Endothelial cell of umbilical vein (primary cell): ENCODE data around the gene ATP2C2.

Experiments
- CTCF ChIP-seq, 2 donors: IDR thresholded peaks; 1 replicate in 1 of 2; 2 replicates in 1 of 2; pipeline ENCODE4 v1.5.1; 2011; ENCODE audit warnings: low read length in 2 of 2, mild to moderate bottlenecking in 2 of 2, moderate library complexity in 2 of 2, control low read depth in 1 of 2, inconsistent platforms in 1 of 2, low read depth in 1 of 2; ENCODE audit not compliant: insufficient read depth in 1 of 2; ENCODE audit errors: extremely low read depth in 1 of 2
- EZH2 ChIP-seq: IDR thresholded peaks from 2 replicates; pipeline ENCODE4 v1.6.1; 2012; ENCODE audit warnings: borderline replicate concordance, low read depth, mild to moderate bottlenecking, moderate library complexity, low read length, inconsistent platforms; ENCODE audit not compliant: severe bottlenecking
- FOS ChIP-seq: IDR thresholded peaks from 2 replicates; pipeline ENCODE4 v1.6.1; 2011; ENCODE audit warnings: mild to moderate bottlenecking, low read length, moderate library complexity, borderline replicate concordance; ENCODE audit not compliant: insufficient read depth
- GATA2 ChIP-seq: IDR thresholded peaks from 2 replicates; pipeline ENCODE4 v1.7.0; 2011; ENCODE audit warnings: low read depth, mild to moderate bottlenecking, moderate library complexity, mixed read lengths, low read length; ENCODE audit not compliant: insufficient read length, insufficient read depth
- JUN ChIP-seq: IDR thresholded peaks from 2 replicates; pipeline ENCODE4 v1.6.1; 2011; ENCODE audit warnings: borderline replicate concordance, low read depth; ENCODE audit not compliant: insufficient read length, insufficient read depth
- MYC ChIP-seq: IDR thresholded peaks from one replicate; pipeline ENCODE4 v1.6.1; 2011; ENCODE audit warnings: mild to moderate bottlenecking, low read depth, low read length
- POLR2A ChIP-seq: IDR thresholded peaks from 2 replicates; pipeline ENCODE4 v1.6.1; 2012; ENCODE audit warnings: low read depth, mild to moderate bottlenecking, control low read depth, low read length
- POLR2AphosphoS5 ChIP-seq: IDR thresholded peaks from 2 replicates; pipeline ENCODE4 v1.6.1; 2012; ENCODE audit warnings: low read depth, mild to moderate bottlenecking, control low read depth, low read length, moderate library complexity; ENCODE audit not compliant: insufficient read depth
- TF ChIP-seq, protein P1 (sequence below): IDR thresholded peaks from 2 replicates; pipeline ENCODE4 v1.6.1; 2011; ENCODE audit not compliant: insufficient read depth, insufficient read length

- no peak for TF ChIP-seq POLR2A
- no peak for TF ChIP-seq CTCF (IDR thresholded peaks at IDR 0.05; ENCODE audit: extremely low read depth in 1 of 2, insufficient read depth in 1 of 2, low read depth in 1 of 2, low read length in 2 of 2)
- TF ChIP-seq POLR2AphosphoS5: no peak
- TF ChIP-seq MYC: no peak
- no peak for TF ChIP-seq GATA2
- no peak for TF ChIP-seq EZH2
- TF ChIP-seq, protein P1, sequence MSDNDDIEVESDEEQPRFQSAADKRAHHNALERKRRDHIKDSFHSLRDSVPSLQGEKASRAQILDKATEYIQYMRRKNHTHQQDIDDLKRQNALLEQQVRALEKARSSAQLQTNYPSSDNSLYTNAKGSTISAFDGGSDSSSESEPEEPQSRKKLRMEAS: no peak
- no peak for TF ChIP-seq JUN
- no peak for TF ChIP-seq FOS
Measured at GRCh38 chr16:84362471-84362941, 5.8 kb upstream of the ATP2C2 start.
